H1 (cell line): ENCODE data around the gene COL4A2.

Experiments
- POLR2A ChIP-seq, 2 experiments: IDR thresholded peaks; 1 replicate in 1 of 2; 2 replicates in 1 of 2; pipeline ENCODE4 v1.6.1; 2011; ENCODE audit warnings: low read depth in 2 of 2, low read length in 2 of 2, mild to moderate bottlenecking in 2 of 2; ENCODE audit errors: control extremely low read depth in 1 of 2
- RXRA ChIP-seq: IDR thresholded peaks from 2 replicates; pipeline ENCODE4 v1.6.1; 2011; ENCODE audit warnings: low read depth, mild to moderate bottlenecking, low read length, moderate library complexity; ENCODE audit not compliant: insufficient read depth
- SP1 ChIP-seq: IDR thresholded peaks from 2 replicates; pipeline ENCODE4 v1.6.1; 2011; ENCODE audit warnings: low read depth, low read length
- SP2 ChIP-seq: IDR thresholded peaks from 2 replicates; pipeline ENCODE4 v1.6.1; 2012; ENCODE audit warnings: mild to moderate bottlenecking, low read length, inconsistent platforms
- SUZ12 ChIP-seq: fragments of 200-600 bp; sonication (generic); IDR thresholded peaks from 2 replicates; pipeline ENCODE4 v1.6.1; 2012; ENCODE audit warnings: mild to moderate bottlenecking, inconsistent platforms, low read length, moderate library complexity, mixed read lengths
- TF ChIP-seq, protein P1 (sequence below): fragments of 300-600 bp; sonication (generic); IDR thresholded peaks from 2 replicates; pipeline ENCODE4 v1.7.1; 2012; ENCODE audit warnings: low read length, moderate library complexity, mild to moderate bottlenecking, inconsistent platforms; ENCODE audit not compliant: insufficient replicate concordance

DNA sequence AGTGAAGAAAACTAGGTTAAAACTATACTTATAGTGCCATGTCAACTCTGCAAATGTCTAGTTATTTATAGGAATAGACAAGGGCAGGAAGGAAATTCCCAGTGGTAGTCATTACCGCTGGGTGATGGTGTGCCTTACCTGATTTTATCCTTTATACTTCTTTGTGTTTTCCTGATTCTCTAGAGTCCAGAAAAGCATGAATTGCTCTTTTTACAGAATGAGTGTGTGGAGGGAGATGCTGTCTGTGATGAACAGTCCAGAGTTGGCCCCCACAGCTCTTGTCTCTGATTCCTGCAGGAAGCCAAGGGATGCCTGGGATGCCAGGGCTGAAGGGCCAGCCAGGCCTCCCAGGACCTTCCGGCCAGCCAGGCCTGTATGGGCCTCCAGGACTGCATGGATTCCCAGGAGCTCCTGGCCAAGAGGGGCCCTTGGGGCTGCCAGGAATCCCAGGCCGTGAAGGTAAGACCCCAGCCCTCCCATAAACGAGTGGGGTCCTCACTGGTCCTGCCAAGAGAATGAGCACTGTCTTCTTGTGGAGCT, 170.7 kb downstream of the COL4A2 start:
- TF ChIP-seq POLR2A (IDR thresholded peaks at IDR 0.05; ENCODE audit: control extremely low read depth in 1 of 2, low read depth in 2 of 2, low read length in 2 of 2) (no peak), RXRA (no peak), SP2 (no peak), SUZ12 (no peak), SP1 (no peak)
- TF ChIP-seq, protein P1, sequence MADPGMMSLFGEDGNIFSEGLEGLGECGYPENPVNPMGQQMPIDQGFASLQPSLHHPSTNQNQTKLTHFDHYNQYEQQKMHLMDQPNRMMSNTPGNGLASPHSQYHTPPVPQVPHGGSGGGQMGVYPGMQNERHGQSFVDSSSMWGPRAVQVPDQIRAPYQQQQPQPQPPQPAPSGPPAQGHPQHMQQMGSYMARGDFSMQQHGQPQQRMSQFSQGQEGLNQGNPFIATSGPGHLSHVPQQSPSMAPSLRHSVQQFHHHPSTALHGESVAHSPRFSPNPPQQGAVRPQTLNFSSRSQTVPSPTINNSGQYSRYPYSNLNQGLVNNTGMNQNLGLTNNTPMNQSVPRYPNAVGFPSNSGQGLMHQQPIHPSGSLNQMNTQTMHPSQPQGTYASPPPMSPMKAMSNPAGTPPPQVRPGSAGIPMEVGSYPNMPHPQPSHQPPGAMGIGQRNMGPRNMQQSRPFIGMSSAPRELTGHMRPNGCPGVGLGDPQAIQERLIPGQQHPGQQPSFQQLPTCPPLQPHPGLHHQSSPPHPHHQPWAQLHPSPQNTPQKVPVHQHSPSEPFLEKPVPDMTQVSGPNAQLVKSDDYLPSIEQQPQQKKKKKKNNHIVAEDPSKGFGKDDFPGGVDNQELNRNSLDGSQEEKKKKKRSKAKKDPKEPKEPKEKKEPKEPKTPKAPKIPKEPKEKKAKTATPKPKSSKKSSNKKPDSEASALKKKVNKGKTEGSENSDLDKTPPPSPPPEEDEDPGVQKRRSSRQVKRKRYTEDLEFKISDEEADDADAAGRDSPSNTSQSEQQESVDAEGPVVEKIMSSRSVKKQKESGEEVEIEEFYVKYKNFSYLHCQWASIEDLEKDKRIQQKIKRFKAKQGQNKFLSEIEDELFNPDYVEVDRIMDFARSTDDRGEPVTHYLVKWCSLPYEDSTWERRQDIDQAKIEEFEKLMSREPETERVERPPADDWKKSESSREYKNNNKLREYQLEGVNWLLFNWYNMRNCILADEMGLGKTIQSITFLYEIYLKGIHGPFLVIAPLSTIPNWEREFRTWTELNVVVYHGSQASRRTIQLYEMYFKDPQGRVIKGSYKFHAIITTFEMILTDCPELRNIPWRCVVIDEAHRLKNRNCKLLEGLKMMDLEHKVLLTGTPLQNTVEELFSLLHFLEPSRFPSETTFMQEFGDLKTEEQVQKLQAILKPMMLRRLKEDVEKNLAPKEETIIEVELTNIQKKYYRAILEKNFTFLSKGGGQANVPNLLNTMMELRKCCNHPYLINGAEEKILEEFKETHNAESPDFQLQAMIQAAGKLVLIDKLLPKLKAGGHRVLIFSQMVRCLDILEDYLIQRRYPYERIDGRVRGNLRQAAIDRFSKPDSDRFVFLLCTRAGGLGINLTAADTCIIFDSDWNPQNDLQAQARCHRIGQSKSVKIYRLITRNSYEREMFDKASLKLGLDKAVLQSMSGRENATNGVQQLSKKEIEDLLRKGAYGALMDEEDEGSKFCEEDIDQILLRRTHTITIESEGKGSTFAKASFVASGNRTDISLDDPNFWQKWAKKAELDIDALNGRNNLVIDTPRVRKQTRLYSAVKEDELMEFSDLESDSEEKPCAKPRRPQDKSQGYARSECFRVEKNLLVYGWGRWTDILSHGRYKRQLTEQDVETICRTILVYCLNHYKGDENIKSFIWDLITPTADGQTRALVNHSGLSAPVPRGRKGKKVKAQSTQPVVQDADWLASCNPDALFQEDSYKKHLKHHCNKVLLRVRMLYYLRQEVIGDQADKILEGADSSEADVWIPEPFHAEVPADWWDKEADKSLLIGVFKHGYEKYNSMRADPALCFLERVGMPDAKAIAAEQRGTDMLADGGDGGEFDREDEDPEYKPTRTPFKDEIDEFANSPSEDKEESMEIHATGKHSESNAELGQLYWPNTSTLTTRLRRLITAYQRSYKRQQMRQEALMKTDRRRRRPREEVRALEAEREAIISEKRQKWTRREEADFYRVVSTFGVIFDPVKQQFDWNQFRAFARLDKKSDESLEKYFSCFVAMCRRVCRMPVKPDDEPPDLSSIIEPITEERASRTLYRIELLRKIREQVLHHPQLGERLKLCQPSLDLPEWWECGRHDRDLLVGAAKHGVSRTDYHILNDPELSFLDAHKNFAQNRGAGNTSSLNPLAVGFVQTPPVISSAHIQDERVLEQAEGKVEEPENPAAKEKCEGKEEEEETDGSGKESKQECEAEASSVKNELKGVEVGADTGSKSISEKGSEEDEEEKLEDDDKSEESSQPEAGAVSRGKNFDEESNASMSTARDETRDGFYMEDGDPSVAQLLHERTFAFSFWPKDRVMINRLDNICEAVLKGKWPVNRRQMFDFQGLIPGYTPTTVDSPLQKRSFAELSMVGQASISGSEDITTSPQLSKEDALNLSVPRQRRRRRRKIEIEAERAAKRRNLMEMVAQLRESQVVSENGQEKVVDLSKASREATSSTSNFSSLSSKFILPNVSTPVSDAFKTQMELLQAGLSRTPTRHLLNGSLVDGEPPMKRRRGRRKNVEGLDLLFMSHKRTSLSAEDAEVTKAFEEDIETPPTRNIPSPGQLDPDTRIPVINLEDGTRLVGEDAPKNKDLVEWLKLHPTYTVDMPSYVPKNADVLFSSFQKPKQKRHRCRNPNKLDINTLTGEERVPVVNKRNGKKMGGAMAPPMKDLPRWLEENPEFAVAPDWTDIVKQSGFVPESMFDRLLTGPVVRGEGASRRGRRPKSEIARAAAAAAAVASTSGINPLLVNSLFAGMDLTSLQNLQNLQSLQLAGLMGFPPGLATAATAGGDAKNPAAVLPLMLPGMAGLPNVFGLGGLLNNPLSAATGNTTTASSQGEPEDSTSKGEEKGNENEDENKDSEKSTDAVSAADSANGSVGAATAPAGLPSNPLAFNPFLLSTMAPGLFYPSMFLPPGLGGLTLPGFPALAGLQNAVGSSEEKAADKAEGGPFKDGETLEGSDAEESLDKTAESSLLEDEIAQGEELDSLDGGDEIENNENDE, result no peak
